Measurements from ENCODE around the gene MAP3K9. TPM values are rescaled to one million over a fixed set of nuclear protein-coding genes. Genes with fewer than 3 reads are reported as not detected.

MAP3K9 gene
- total and polyA plus RNA-seq, 4 donors: 2.3 to 14.0 (median 4.3) TPM

GRCh38 chr14:70796551-70796950, 12.8 kb downstream of the MAP3K9 start:
- Histone ChIP-seq H3K9ac (ENCODE audit: insufficient read depth in 1 of 2, low read length in 2 of 2) (no peak overlapping the region), H3K27ac (ENCODE audit: low read depth in 1 of 2, low read length in 1 of 2) (no peak overlapping the region), H3K27me3 (ENCODE audit: control insufficient read depth in 3 of 3, insufficient read depth in 3 of 3, low read length in 2 of 3) (no peaks in the 10 kb centered on the region), H3K4me3 (no peak overlapping the region), H3K36me3 (ENCODE audit: control insufficient read depth in 4 of 4, insufficient read depth in 4 of 4, low read length in 4 of 4) (no peaks in the 10 kb centered on the region), H3K9me3 (ENCODE audit: control insufficient read depth in 4 of 4, insufficient read depth in 3 of 4, low read length in 3 of 4) (peaks cover 0 to 1% (median 0%) of the 10 kb centered on the region in 4 donors), H3K4me1 (ENCODE audit: control insufficient read depth in 5 of 5, insufficient read depth in 5 of 5, low read length in 5 of 5) (peaks cover 0 to 1% (median 0%) of the 10 kb centered on the region in 5 donors)
- ATAC-seq (ENCODE audit: insufficient read depth, low FRiP score): no peak
- TF ChIP-seq, protein P1, sequence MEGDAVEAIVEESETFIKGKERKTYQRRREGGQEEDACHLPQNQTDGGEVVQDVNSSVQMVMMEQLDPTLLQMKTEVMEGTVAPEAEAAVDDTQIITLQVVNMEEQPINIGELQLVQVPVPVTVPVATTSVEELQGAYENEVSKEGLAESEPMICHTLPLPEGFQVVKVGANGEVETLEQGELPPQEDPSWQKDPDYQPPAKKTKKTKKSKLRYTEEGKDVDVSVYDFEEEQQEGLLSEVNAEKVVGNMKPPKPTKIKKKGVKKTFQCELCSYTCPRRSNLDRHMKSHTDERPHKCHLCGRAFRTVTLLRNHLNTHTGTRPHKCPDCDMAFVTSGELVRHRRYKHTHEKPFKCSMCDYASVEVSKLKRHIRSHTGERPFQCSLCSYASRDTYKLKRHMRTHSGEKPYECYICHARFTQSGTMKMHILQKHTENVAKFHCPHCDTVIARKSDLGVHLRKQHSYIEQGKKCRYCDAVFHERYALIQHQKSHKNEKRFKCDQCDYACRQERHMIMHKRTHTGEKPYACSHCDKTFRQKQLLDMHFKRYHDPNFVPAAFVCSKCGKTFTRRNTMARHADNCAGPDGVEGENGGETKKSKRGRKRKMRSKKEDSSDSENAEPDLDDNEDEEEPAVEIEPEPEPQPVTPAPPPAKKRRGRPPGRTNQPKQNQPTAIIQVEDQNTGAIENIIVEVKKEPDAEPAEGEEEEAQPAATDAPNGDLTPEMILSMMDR (IDR thresholded peaks at IDR 0.05; ENCODE audit: control extremely low read depth, extremely low read depth): no peak
- 97 to 99% methylated on average over 8 of the region's 8 CpGs for WGBS, 2 donors
- no peak for DNase-seq

GRCh38 chr14:70794294-70794693, 15.0 kb downstream of the MAP3K9 start:
- H3K9me3 ChIP-seq (ENCODE audit: control insufficient read depth in 4 of 4, insufficient read depth in 3 of 4, low read length in 3 of 4): no peaks in the 10 kb centered on the region
- H3K27ac ChIP-seq (ENCODE audit: low read depth in 1 of 2, low read length in 1 of 2): no peak overlapping the region
- no peaks in the 10 kb centered on the region for H3K36me3 ChIP-seq (ENCODE audit: control insufficient read depth in 4 of 4, insufficient read depth in 4 of 4, low read length in 4 of 4)
- DNase-seq (peak in 1 of 3 donors; percentile 28), ATAC-seq (ENCODE audit: insufficient read depth, low FRiP score) (no peak)
- no peaks in the 10 kb centered on the region for H3K27me3 ChIP-seq (ENCODE audit: control insufficient read depth in 3 of 3, insufficient read depth in 3 of 3, low read length in 2 of 3)
- no peaks in the 10 kb centered on the region for H3K4me1 ChIP-seq (ENCODE audit: control insufficient read depth in 5 of 5, insufficient read depth in 5 of 5, low read length in 5 of 5)
- 85% methylated on average over 3 of the region's 3 CpGs for WGBS, 2 donors
- TF ChIP-seq, protein P1 (IDR thresholded peaks at IDR 0.05; ENCODE audit: control extremely low read depth, extremely low read depth): no peak
- no peak overlapping the region for H3K9ac ChIP-seq (ENCODE audit: insufficient read depth in 1 of 2, low read length in 2 of 2)
- no peak overlapping the region for H3K4me3 ChIP-seq

DNA sequence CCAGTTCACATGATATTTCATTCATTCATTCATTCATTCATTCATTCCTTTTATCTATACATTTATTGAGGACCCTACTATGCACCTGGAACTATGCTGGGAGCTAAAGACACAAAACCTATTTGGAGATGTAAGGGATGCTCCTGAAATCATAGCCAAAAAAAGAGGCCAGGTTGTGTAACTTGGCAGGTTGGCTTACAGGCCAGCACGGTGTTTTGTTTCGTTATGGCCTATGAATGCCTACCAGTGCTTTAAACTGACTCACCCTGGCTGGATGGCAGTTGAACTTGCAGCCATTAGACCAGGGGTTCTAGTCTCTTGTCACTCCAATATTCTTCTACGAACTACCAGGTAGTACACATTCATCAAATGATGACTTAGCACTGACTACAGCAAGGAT, 15.7 kb downstream of the MAP3K9 start:
- WGBS, 2 donors: 92 to 96% methylated on average over 3 of the region's 3 CpGs

More for the DNA sequence above, 15.7 kb downstream of the MAP3K9 start:
- Histone ChIP-seq H3K9ac (ENCODE audit: insufficient read depth in 1 of 2, low read length in 2 of 2) (no peak overlapping the region), H3K9me3 (ENCODE audit: control insufficient read depth in 4 of 4, insufficient read depth in 3 of 4, low read length in 3 of 4) (no peaks in the 10 kb centered on the region), H3K4me1 (ENCODE audit: control insufficient read depth in 5 of 5, insufficient read depth in 5 of 5, low read length in 5 of 5) (no peaks in the 10 kb centered on the region), H3K36me3 (ENCODE audit: control insufficient read depth in 4 of 4, insufficient read depth in 4 of 4, low read length in 4 of 4) (no peaks in the 10 kb centered on the region), H3K4me3 (no peak overlapping the region), H3K27me3 (ENCODE audit: control insufficient read depth in 3 of 3, insufficient read depth in 3 of 3, low read length in 2 of 3) (no peaks in the 10 kb centered on the region), H3K27ac (ENCODE audit: low read depth in 1 of 2, low read length in 1 of 2) (no peak overlapping the region)
- no peak for DNase-seq
- TF ChIP-seq, protein P1 (IDR thresholded peaks at IDR 0.05; ENCODE audit: control extremely low read depth, extremely low read depth): no peak
- ATAC-seq (ENCODE audit: insufficient read depth, low FRiP score): no peak

Data from lung (tissue), 12 donors.